Measurements from ENCODE around the gene SORCS1.

DNA sequence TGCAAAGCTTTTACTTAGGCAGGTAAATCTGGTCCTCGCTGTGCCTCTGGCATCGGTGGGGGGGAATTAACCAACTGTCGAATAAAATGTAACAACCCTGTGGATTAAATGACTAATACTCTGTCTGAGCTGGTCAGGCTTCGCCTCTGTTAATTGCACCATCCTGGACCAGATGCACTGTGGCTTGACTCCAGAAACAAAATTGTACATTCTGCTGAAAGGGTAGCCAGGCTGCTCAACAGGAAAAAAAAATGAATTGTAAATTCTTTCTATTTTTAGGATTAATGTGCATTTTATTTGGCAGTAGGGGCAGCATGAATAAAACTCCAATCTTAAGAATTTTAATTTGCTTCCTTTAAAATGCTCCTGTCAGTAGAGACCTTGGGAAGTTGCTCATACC lies 389.4 kb downstream of the SORCS1 start:
- TF ChIP-seq POLR2AphosphoS5 (IDR thresholded peaks at IDR 0.05), result no peak
- TF ChIP-seq, protein P1, sequence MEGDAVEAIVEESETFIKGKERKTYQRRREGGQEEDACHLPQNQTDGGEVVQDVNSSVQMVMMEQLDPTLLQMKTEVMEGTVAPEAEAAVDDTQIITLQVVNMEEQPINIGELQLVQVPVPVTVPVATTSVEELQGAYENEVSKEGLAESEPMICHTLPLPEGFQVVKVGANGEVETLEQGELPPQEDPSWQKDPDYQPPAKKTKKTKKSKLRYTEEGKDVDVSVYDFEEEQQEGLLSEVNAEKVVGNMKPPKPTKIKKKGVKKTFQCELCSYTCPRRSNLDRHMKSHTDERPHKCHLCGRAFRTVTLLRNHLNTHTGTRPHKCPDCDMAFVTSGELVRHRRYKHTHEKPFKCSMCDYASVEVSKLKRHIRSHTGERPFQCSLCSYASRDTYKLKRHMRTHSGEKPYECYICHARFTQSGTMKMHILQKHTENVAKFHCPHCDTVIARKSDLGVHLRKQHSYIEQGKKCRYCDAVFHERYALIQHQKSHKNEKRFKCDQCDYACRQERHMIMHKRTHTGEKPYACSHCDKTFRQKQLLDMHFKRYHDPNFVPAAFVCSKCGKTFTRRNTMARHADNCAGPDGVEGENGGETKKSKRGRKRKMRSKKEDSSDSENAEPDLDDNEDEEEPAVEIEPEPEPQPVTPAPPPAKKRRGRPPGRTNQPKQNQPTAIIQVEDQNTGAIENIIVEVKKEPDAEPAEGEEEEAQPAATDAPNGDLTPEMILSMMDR (IDR thresholded peaks at IDR 0.05), result no peak
